A549 (cell line): ENCODE measurements around the gene ACTR8. TPM values are rescaled to one million over a fixed set of nuclear protein-coding genes. Genes with fewer than 3 reads are reported as not detected.

Source experiments
- ATAC-seq, 2 experiments: fragments of 200-7000 bp in 1 of 2; fragments of >200 bp in 1 of 2; cut with Nextera tagmentation in 1 of 2; cut with Tn5 transposase in 1 of 2; 3 replicates each; pipeline versions ENCODE4 v1.8.0 to v1.9.1; 2018 to 2020; ENCODE audit warnings: mild to moderate bottlenecking in 1 of 2, moderate library complexity in 1 of 2
- CTCF ChIA-PET: fragments of 300-600 bp; sonication (Branson Sonifier 250); formaldehyde crosslinking; extraction: SDS; loops from one replicate; lab custom pipeline; 2021; ENCODE audit warnings: antibody characterized with exemption, inconsistent platforms; lab: Yijun Ruan, JAX
- POLR2A ChIA-PET: fragments of 350-600 bp; formaldehyde crosslinking; extraction: SDS; loops from one replicate; lab custom pipeline; 2021; ENCODE audit warnings: antibody characterized with exemption, inconsistent platforms; lab: Yijun Ruan, JAX
- DNase-seq, 2 experiments: peaks; one replicate each; pipeline versions ENCODE4 v3.0.0 to v3.0.0-alpha.2; 2011 to 2016; ENCODE audit warnings: low read depth in 1 of 2, low spot score in 1 of 2
- FAIRE-seq: peaks from 2 replicates; lab custom pipeline; 2011; peaks lifted over from hg19 to GRCh38; lab: Jason Lieb, UNC
- H3K27ac ChIP-seq, 2 experiments: fragments of >200 bp; sonication (Bioruptor Twin); formaldehyde crosslinking; 3 replicates each; pipeline ENCODE4 v1.5.1; 2016 to 2017
- H3K4me1 ChIP-seq: fragments of >200 bp; sonication (Bioruptor Twin); formaldehyde crosslinking; 3 replicates; pipeline ENCODE4 v1.6.1; 2016
- H3K4me2 ChIP-seq: fragments of >200 bp; sonication (Bioruptor Twin); formaldehyde crosslinking; 3 replicates; pipeline ENCODE4 v1.6.1; 2016
- H3K4me3 ChIP-seq: fragments of >200 bp; sonication (Bioruptor Twin); formaldehyde crosslinking; 3 replicates; pipeline ENCODE4 v1.5.1; 2016
- H3K9me3 ChIP-seq: fragments of >200 bp; sonication (Bioruptor Twin); formaldehyde crosslinking; 3 replicates; pipeline ENCODE4 v1.6.1; 2016
- CBX2 ChIP-seq: fragments of 200-600 bp; sonication (generic); IDR thresholded peaks from 2 replicates; pipeline ENCODE4 v1.6.1; 2016; ENCODE audit warnings: low read depth, mild to moderate bottlenecking, borderline replicate concordance
- CBX8 ChIP-seq: fragments of 200-600 bp; sonication (generic); IDR thresholded peaks from 2 replicates; pipeline ENCODE4 v1.6.1; 2016
- CHD2 ChIP-seq: fragments of 150-350 bp; IDR thresholded peaks from 2 replicates; pipeline ENCODE4 v1.6.1; 2014; ENCODE audit warnings: low read length; ENCODE audit not compliant: partially characterized antibody
- CTCF ChIP-seq: fragments of >200 bp; sonication (Bioruptor Twin); formaldehyde crosslinking; IDR thresholded peaks from 3 replicates; pipeline ENCODE4 v1.5.1; 2016
- EHF ChIP-seq: fragments of 250-450 bp; sonication (Bioruptor Pico); IDR thresholded peaks from 2 replicates; pipeline ENCODE4 v1.5.0; 2020; ENCODE audit warnings: mild to moderate bottlenecking
- ELK1 ChIP-seq: fragments of 150-350 bp; IDR thresholded peaks from 2 replicates; pipeline ENCODE4 v1.6.1; 2014; ENCODE audit warnings: low read depth, mild to moderate bottlenecking, low read length
- FOSB ChIP-seq: fragments of 250-450 bp; sonication (Bioruptor Pico); IDR thresholded peaks from 2 replicates; pipeline ENCODE4 v1.5.0; 2020; ENCODE audit warnings: mild to moderate bottlenecking, moderate library complexity
- FOXS1 ChIP-seq: fragments of 250-450 bp; sonication (Bioruptor Pico); IDR thresholded peaks from 2 replicates; pipeline ENCODE4 v1.5.0; 2020; ENCODE audit warnings: mild to moderate bottlenecking, moderate library complexity
- KDM1A ChIP-seq: fragments of 200-600 bp; sonication (generic); IDR thresholded peaks from 2 replicates; pipeline ENCODE4 v1.6.1; 2016; ENCODE audit warnings: low read depth, mild to moderate bottlenecking
- MAZ ChIP-seq: fragments of 150-350 bp; IDR thresholded peaks from 2 replicates; pipeline ENCODE4 v1.6.1; 2014; ENCODE audit warnings: antibody characterized with exemption, low read depth, low read length, borderline replicate concordance
- PBX3 ChIP-seq: IDR thresholded peaks from 2 replicates; pipeline ENCODE4 v1.6.1; 2012
- RARB ChIP-seq: fragments of 250-450 bp; sonication (Bioruptor Pico); IDR thresholded peaks from 2 replicates; pipeline ENCODE4 v1.8.0; 2021; ENCODE audit warnings: mild to moderate bottlenecking, moderate library complexity
- RNF2 ChIP-seq: fragments of 200-600 bp; sonication (generic); IDR thresholded peaks from 2 replicates; pipeline ENCODE4 v1.6.1; 2016; ENCODE audit warnings: low read depth, mild to moderate bottlenecking, antibody characterized with exemption, moderate library complexity, borderline replicate concordance
- TFCP2L1 ChIP-seq: fragments of 250-450 bp; sonication (Bioruptor Pico); IDR thresholded peaks from 2 replicates; pipeline ENCODE4 v1.5.0; 2021; ENCODE audit warnings: mild to moderate bottlenecking
- TP53 ChIP-seq: fragments of 250-450 bp; sonication (Bioruptor Pico); IDR thresholded peaks from 2 replicates; pipeline ENCODE4 v1.5.0; 2021; ENCODE audit warnings: mild to moderate bottlenecking, moderate library complexity
- USF2 ChIP-seq: fragments of 450-650 bp; IDR thresholded peaks from 2 replicates; pipeline ENCODE4 v1.6.1; 2014; ENCODE audit warnings: antibody characterized with exemption
- ZNF302 ChIP-seq: fragments of 250-450 bp; sonication (Bioruptor Pico); IDR thresholded peaks from 2 replicates; pipeline ENCODE4 v1.9.0; 2021; ENCODE audit warnings: inconsistent platforms, mild to moderate bottlenecking, moderate library complexity
- WGBS: methylation state at CpG from one replicate; pipeline ENCODE4 v1.1.6; 2017; ENCODE audit errors: missing lambda C conversion rate; 5-methylcytosine and 5-hydroxymethylcytosine counted together
- polyA plus RNA-seq, 4 experiments: library from polyadenylated mRNA; depleted of rRNA in 3 of 4; stranded (reverse); fragments of >200 nt; fragmentation: RNase III in 1 of 4; extraction: RNeasy Plus Mini Kit Qiagen cat#74134 plus additional on column Dnase treatment in 1 of 4; gene quantifications; 2 replicates in 3 of 4; 3 replicates in 1 of 4; pipeline ENCODE4 v1.2.3, GENCODE V29; 2011 to 2017

Gene ACTR8
- polyA plus RNA-seq, 2 of the 4 experiments (the other 2 are of a cell fraction) = 12.8 to 19.4 TPM

- DNase-seq (peak; percentile 60 to 62), ATAC-seq (peak; percentile 64 to 73), FAIRE-seq (no peak)
- Histone ChIP-seq H3K4me3 (peak overlapping the region; percentile 67), H3K27ac (peak overlapping the region; percentile 78 to 95), H3K9me3 (no peaks in the 10 kb centered on the region), H3K4me2 (peak overlapping the region; percentile 82), H3K4me1 (peaks cover 22% of the 10 kb centered on the region)
- WGBS = 29% methylated on average over 15 of the region's 25 CpGs
- CTCF ChIA-PET = interaction anchor here (0.6 to 1.3 kb wide), 6 partner anchors 12 to 730 kb away, joined by 3 to 4 read pairs (median 3); no protein-coding TSS in a partner anchor
- POLR2A ChIA-PET = interaction anchor here (0.6 kb wide), 1 partner anchor 8 kb away, joined by 3 read pairs; no protein-coding TSS in a partner anchor
- TF ChIP-seq CTCF (peak; percentile 33), RARB (CRISPR knock-in tag) (no peak)
Measured at GRCh38 chr3:53845103-53845880, 36.7 kb downstream of the ACTR8 start.

GRCh38 chr3:53844262-53845102, 37.5 kb downstream of the ACTR8 start:
- no peaks in the 10 kb centered on the region for H3K9me3 ChIP-seq
- FAIRE-seq (no peak), DNase-seq (no peak), ATAC-seq (no peak)
- ChIA-PET CTCF (interaction anchor here (0.6 to 1.3 kb wide), 4 partner anchors 19 to 729 kb away, joined by 3 to 4 read pairs (median 3); no protein-coding TSS in a partner anchor), POLR2A (no interaction called here)
- H3K4me2 ChIP-seq = peak overlapping the region; percentile 82; the same call in 2 of the 3 replicates
- peaks cover 22% of the 10 kb centered on the region for H3K4me1 ChIP-seq
- TF ChIP-seq TFCP2L1 (CRISPR knock-in tag) (no peak), PBX3 (no peak), USF2 (no peak), CBX8 (no peak), KDM1A (no peak), FOSB (CRISPR knock-in tag) (no peak), CBX2 (no peak), MAZ (no peak), RNF2 (no peak), ZNF302 (CRISPR knock-in tag) (no peak), FOXS1 (CRISPR knock-in tag) (no peak), CHD2 (no peak), ELK1 (no peak), EHF (no peak), TP53 (CRISPR knock-in tag) (no peak)
- WGBS = 95% methylated on average over 9 of the region's 9 CpGs
- H3K27ac ChIP-seq = no peak overlapping the region
- no peak overlapping the region for H3K4me3 ChIP-seq
